ENCODE data around the gene ABHD15. TPM values are rescaled to one million over a fixed set of nuclear protein-coding genes. Genes with fewer than 3 reads are reported as not detected.
A peak's percentile ranks its signal among the peaks of the same experiment; 100 is the strongest.

Gene ABHD15, protein sequence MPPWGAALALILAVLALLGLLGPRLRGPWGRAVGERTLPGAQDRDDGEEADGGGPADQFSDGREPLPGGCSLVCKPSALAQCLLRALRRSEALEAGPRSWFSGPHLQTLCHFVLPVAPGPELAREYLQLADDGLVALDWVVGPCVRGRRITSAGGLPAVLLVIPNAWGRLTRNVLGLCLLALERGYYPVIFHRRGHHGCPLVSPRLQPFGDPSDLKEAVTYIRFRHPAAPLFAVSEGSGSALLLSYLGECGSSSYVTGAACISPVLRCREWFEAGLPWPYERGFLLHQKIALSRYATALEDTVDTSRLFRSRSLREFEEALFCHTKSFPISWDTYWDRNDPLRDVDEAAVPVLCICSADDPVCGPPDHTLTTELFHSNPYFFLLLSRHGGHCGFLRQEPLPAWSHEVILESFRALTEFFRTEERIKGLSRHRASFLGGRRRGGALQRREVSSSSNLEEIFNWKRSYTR
- polyA plus RNA-seq (2013): 2.3 and 2.8 TPM in 2 replicates

DNA sequence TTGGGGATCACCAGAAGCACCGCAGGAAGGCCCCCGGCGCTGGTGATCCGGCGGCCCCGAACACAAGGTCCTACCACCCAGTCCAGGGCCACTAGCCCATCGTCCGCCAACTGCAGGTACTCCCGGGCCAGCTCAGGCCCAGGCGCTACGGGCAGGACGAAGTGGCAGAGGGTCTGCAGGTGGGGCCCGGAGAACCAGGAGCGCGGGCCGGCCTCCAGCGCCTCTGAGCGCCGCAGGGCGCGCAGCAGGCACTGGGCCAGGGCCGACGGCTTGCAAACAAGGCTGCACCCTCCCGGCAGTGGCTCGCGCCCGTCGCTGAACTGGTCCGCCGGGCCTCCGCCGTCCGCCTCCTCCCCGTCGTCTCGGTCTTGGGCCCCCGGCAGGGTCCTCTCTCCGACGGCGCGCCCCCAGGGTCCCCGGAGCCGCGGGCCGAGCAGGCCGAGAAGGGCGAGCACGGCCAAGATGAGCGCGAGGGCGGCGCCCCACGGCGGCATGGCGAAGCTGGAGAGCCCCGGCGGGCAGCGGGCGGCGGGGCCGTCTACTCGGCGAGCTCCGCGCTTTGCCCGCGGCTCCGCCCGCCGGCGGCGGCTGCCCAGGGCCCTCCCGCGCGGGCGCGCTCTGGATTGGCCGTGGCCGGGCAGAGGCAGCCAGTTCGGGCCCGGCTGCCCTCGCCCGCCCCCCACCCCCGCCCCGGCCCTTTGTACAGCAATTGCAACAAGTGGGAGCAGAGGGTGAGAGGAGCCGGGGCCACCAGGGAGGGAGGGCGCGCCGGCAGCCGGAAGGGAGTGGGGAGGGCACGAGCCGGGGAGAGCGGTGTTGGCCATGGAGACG, at the start of gene ABHD15:
TSS of gene ABHD15 (minus strand) at position 565 of the 831 bp plus-strand sequence. CDS start at position 494, 71 bp downstream.
- no peak within 1 kb of the TSS for H2BK5ac ChIP-seq (ENCODE audit: low read depth, low read length, poor library complexity)
- H4K12ac ChIP-seq (ENCODE audit: low read depth, low read length): peak within 1 kb of the TSS; percentile 40
- peak within 1 kb of the TSS; percentile 71 for H3K4me3 ChIP-seq (ENCODE audit: low read depth, low read length)
- H3K79me1 ChIP-seq (ENCODE audit: low read length): peaks cover 11% of the 10 kb centered on the region
- H3K18ac ChIP-seq (ENCODE audit: low read length): peak within 1 kb of the TSS; percentile 64
- no peak within 1 kb of the TSS for H4K91ac ChIP-seq (ENCODE audit: low read depth, low read length)
- peaks cover 18 to 27% of the 10 kb centered on the region in 2 experiments for H3K4me1 ChIP-seq (ENCODE audit: control insufficient read depth in 1 of 2, insufficient read depth in 2 of 2, low read length in 2 of 2)
- no peak within 1 kb of the TSS for H2BK12ac ChIP-seq (ENCODE audit: low read length)
- H3K27ac ChIP-seq (ENCODE audit: low read depth, low read length): no peak within 1 kb of the TSS
- peak within 1 kb of the TSS; percentile 97 for H3K4me2 ChIP-seq (ENCODE audit: low read length)
- peaks cover 11% of the 10 kb centered on the region for H3K27me3 ChIP-seq (ENCODE audit: insufficient read depth, low read length)
- no peak within 1 kb of the TSS for H3K4ac ChIP-seq (ENCODE audit: low read depth, low read length)
- WGBS (ENCODE audit: extremely low coverage, insufficient coverage, insufficient read length): no CpG with 5 or more reads among the region's 94 CpGs
- H3K9me3 ChIP-seq (ENCODE audit: insufficient read depth, low read depth, low read length): peaks cover 4% of the 10 kb centered on the region
- peak within 1 kb of the TSS; percentile 61 for H4K8ac ChIP-seq (ENCODE audit: low read depth, low read length)
- H3K79me2 ChIP-seq (ENCODE audit: control insufficient read depth, insufficient read depth, low read length, poor library complexity): peaks cover 7% of the 10 kb centered on the region
- peaks cover 2 to 5% of the 10 kb centered on the region in 2 experiments for H3K36me3 ChIP-seq (ENCODE audit: control insufficient read depth in 1 of 2, insufficient read depth in 2 of 2, low read length in 2 of 2)
- H3K23ac ChIP-seq (ENCODE audit: low read length): no peak within 1 kb of the TSS
- DNase-seq: peak; percentile 70 to 80
- peak within 1 kb of the TSS; percentile 46 for H3K14ac ChIP-seq (ENCODE audit: low read length)
- H3K9ac ChIP-seq (ENCODE audit: low read length): no peak within 1 kb of the TSS
- peak within 1 kb of the TSS; percentile 56 for H2AFZ ChIP-seq (ENCODE audit: insufficient read depth, low read length, poor library complexity)
- no peak within 1 kb of the TSS for H2BK120ac ChIP-seq (ENCODE audit: insufficient read depth, low read length, poor library complexity)
- H2AK5ac ChIP-seq (ENCODE audit: low read length): no peak within 1 kb of the TSS

DNA sequence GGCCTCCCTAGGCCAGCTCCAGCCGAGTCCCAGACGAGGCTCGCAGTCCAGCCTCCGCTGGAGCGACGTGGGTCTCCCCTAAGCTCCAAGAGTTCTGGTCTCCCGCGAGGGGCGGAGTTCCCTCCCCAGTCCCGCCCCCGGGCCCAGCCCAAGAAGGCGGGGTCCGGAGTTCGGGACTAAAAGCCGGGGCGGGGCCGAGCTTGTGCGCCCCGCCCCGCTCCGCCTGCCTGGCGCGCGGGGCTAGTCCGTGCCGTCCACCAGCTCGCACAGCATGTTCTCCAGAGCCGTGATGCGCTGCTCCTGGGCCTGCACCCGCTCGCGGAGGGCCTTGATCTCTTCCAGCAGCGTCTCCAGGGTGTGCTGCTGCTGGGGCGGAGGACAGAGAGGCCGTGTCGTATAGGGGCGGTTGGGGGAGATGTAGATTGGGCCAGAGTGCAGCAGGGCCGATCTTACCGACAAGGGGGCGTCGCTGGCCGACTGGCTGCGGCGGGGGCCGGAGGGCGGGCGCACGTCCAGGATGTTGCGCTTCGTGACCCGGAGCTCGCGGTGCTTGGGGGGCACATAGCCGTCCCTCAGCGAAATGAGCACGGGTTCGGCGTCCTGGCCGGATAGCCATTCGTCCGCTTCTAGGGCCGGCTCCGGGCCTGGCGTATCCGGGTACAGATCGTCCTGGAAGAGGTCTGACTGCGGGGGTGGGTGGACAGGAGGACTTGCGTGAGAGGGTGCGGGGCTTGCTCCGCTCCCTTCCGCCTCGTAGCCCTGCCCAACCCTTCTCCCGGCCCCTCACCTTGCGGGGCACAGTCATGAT, 48.9 kb upstream of the ABHD15 start:
- H3K27me3 ChIP-seq (ENCODE audit: insufficient read depth, low read length): peaks cover 16% of the 10 kb centered on the region
- H2BK120ac ChIP-seq (ENCODE audit: insufficient read depth, low read length, poor library complexity): no peak overlapping the region
- no peak overlapping the region for H2AK5ac ChIP-seq (ENCODE audit: low read length)
- H3K4me3 ChIP-seq (ENCODE audit: low read depth, low read length): peak overlapping the region; percentile 48
- H3K27ac ChIP-seq (ENCODE audit: low read depth, low read length): no peak overlapping the region
- peak overlapping the region; percentile 77 for H3K4me2 ChIP-seq (ENCODE audit: low read length)
- H3K36me3 ChIP-seq (ENCODE audit: control insufficient read depth in 1 of 2, insufficient read depth in 2 of 2, low read length in 2 of 2): no peaks in the 10 kb centered on the region
- H3K79me2 ChIP-seq (ENCODE audit: control insufficient read depth, insufficient read depth, low read length, poor library complexity): no peaks in the 10 kb centered on the region
- no peak overlapping the region for H2BK12ac ChIP-seq (ENCODE audit: low read length)
- H4K91ac ChIP-seq (ENCODE audit: low read depth, low read length): no peak overlapping the region
- peaks cover 30 to 46% of the 10 kb centered on the region in 2 experiments for H3K4me1 ChIP-seq (ENCODE audit: control insufficient read depth in 1 of 2, insufficient read depth in 2 of 2, low read length in 2 of 2)
- H3K4ac ChIP-seq (ENCODE audit: low read depth, low read length): no peak overlapping the region
- H4K12ac ChIP-seq (ENCODE audit: low read depth, low read length): no peak overlapping the region
- no peak overlapping the region for H3K14ac ChIP-seq (ENCODE audit: low read length)
- peaks cover 8% of the 10 kb centered on the region for H3K79me1 ChIP-seq (ENCODE audit: low read length)
- H3K9ac ChIP-seq (ENCODE audit: low read length): no peak overlapping the region
- H2BK5ac ChIP-seq (ENCODE audit: low read depth, low read length, poor library complexity): no peak overlapping the region
- no CpG with 5 or more reads among the region's 74 CpGs for WGBS (ENCODE audit: extremely low coverage, insufficient coverage, insufficient read length)
- no peak overlapping the region for H2AFZ ChIP-seq (ENCODE audit: insufficient read depth, low read length, poor library complexity)
- no peak overlapping the region for H3K23ac ChIP-seq (ENCODE audit: low read length)
- peaks cover 16% of the 10 kb centered on the region for H3K9me3 ChIP-seq (ENCODE audit: insufficient read depth, low read depth, low read length)
- H4K8ac ChIP-seq (ENCODE audit: low read depth, low read length): no peak overlapping the region
- peak; percentile 94 to 95 for DNase-seq
- H3K18ac ChIP-seq (ENCODE audit: low read length): no peak overlapping the region

DNA sequence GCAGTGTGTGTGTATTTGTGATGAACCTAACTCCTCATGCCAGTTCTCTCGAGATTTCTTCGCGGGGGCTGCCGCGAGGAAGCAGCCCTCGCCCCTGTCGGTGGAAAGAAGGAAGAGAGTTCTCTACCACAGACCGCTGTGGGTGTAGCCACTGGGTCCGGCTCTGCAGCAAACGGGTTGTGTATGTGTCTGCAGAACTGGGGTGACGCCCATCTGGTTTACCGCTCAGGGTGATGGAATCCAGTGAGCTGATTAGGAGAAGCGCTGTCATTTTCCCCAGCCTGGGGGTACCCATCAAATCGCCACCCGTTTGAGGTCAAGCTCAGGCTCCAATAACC, 48.2 kb upstream of the ABHD15 start:
- Histone ChIP-seq H4K8ac (ENCODE audit: low read depth, low read length) (no peak overlapping the region), H3K4ac (ENCODE audit: low read depth, low read length) (no peak overlapping the region), H3K23ac (ENCODE audit: low read length) (no peak overlapping the region), H2BK120ac (ENCODE audit: insufficient read depth, low read length, poor library complexity) (no peak overlapping the region), H3K79me1 (ENCODE audit: low read length) (peaks cover 7% of the 10 kb centered on the region), H3K27ac (ENCODE audit: low read depth, low read length) (no peak overlapping the region), H3K4me3 (ENCODE audit: low read depth, low read length) (no peak overlapping the region), H3K4me2 (ENCODE audit: low read length) (peak overlapping the region; percentile 77), H4K12ac (ENCODE audit: low read depth, low read length) (no peak overlapping the region), H3K18ac (ENCODE audit: low read length) (no peak overlapping the region), H3K36me3 (ENCODE audit: control insufficient read depth in 1 of 2, insufficient read depth in 2 of 2, low read length in 2 of 2) (no peaks in the 10 kb centered on the region), H3K27me3 (ENCODE audit: insufficient read depth, low read length) (peaks cover 16% of the 10 kb centered on the region), H4K91ac (ENCODE audit: low read depth, low read length) (no peak overlapping the region), H3K79me2 (ENCODE audit: control insufficient read depth, insufficient read depth, low read length, poor library complexity) (no peaks in the 10 kb centered on the region), H3K4me1 (ENCODE audit: control insufficient read depth in 1 of 2, insufficient read depth in 2 of 2, low read length in 2 of 2) (peaks cover 23 to 39% of the 10 kb centered on the region in 2 experiments), H2BK5ac (ENCODE audit: low read depth, low read length, poor library complexity) (no peak overlapping the region), H2BK12ac (ENCODE audit: low read length) (no peak overlapping the region), H3K9me3 (ENCODE audit: insufficient read depth, low read depth, low read length) (peaks cover 16% of the 10 kb centered on the region), H2AK5ac (ENCODE audit: low read length) (no peak overlapping the region), H3K9ac (ENCODE audit: low read length) (no peak overlapping the region), H2AFZ (ENCODE audit: insufficient read depth, low read length, poor library complexity) (no peak overlapping the region), H3K14ac (ENCODE audit: low read length) (no peak overlapping the region)
- no CpG with 5 or more reads among the region's 15 CpGs for WGBS (ENCODE audit: extremely low coverage, insufficient coverage, insufficient read length)
- DNase-seq: peak in 1 of 2 donors; percentile 62
